Measurements from ENCODE around the gene ATF7.
A peak's percentile ranks its signal among the peaks of the same experiment; 100 is the strongest.

DNA sequence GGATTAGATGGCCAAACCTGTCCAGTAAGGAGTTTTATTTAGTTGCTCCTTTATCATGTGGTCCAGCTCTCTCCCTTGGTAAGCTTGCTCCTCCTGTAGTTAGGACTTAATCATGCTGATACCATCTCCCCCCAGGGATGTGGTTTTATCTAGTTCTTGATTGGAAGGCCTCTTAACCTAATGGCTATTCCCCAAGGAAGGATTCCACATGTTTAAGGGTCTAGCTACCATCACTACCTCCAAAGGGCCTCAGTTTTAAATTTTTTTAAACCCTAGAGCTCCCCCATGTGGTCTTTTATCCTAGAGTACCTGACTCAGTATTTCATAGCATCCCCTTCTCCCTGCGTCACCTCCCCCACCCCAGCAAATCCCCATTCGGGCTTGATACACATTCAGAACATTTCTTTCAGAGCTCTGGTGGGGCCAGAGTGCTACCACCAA, 149.4 kb downstream of the ATF7 start:
- TF ChIP-seq USF1 (IDR thresholded peaks at IDR 0.05; ENCODE audit: borderline replicate concordance, low read depth), result no peak
- TF ChIP-seq, protein P1, sequence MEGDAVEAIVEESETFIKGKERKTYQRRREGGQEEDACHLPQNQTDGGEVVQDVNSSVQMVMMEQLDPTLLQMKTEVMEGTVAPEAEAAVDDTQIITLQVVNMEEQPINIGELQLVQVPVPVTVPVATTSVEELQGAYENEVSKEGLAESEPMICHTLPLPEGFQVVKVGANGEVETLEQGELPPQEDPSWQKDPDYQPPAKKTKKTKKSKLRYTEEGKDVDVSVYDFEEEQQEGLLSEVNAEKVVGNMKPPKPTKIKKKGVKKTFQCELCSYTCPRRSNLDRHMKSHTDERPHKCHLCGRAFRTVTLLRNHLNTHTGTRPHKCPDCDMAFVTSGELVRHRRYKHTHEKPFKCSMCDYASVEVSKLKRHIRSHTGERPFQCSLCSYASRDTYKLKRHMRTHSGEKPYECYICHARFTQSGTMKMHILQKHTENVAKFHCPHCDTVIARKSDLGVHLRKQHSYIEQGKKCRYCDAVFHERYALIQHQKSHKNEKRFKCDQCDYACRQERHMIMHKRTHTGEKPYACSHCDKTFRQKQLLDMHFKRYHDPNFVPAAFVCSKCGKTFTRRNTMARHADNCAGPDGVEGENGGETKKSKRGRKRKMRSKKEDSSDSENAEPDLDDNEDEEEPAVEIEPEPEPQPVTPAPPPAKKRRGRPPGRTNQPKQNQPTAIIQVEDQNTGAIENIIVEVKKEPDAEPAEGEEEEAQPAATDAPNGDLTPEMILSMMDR (IDR thresholded peaks at IDR 0.05), result peak; percentile 58
- peak; percentile 34; the same call in 1 of the 2 replicates for TF ChIP-seq RAD21 (IDR thresholded peaks at IDR 0.05; ENCODE audit: low read length)
- TF ChIP-seq EZH2phosphoT487 (IDR thresholded peaks at IDR 0.05; ENCODE audit: borderline replicate concordance, low read depth), result no peak

Data from SK-N-SH (cell line).